Activated gamma-delta T cell (primary cell): ENCODE data around the gene DNM3.

Source experiments
- DNase-seq: peaks from one replicate; lab custom pipeline; 2025; lab: John Stamatoyannopoulos, UW

Gene DNM3

DNA sequence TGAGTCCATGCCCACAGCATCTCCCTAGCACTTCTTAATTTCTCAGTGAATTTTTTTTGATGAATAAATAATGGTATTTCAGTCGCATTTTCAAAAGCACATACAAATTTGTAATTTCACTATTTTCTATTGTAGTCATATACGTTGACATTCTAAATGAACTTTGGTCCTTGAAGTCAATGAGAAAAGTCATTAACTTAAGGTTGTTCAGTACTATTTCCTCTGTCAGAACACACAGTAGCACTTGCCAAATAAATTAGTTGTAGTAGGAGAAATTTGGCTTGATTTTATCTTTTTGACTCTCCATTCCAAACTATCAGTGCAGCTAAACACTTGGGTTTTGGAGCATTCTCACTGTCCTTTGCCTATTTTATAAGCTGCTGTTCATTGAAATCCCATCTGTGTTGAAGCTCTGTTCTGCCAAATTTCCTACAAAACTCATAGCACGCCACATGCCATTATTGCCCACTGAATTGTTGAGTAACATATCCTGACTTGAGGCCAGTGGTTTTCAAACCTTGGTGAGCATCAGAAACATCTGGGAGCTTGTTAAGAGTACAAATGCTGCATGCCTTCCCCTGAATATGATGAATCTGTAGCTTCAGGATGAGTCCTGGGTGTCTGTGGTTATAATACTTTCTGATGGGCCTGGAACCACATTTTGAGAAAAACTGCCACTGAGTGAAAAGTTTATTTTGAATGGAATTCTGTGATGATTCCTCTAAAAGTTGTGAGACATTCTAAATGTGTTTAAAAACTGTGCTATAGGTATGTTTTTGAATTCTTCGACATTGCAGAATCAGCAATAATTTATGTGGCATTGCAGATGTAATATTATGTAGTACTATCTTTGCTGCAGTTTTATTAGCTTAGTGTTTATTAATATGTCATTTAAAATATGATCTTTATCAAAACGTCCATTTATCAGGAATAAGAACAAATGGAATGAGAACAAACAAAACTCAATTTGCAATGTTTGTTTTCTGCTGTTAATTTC lies 78.9 kb downstream of the DNM3 start:
- no peak for DNase-seq

DNA sequence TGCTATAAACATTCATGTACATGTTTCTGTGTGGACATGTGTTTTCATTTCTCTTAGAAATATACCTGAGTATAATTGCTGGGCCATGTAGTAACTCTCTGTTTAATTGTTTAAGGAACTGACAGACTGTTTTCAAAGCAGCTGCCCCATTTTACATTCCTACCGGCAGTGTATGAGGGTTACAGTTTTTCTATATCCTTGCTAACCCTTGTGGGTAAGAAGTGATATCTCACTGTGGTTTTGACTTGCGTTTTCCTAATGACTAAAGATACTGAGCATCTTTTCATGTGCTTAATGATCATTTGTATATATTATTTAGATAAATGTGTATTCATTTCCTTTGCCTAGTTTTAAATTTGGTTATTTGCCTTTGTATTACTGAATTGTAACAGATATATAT lies 81.7 kb downstream of the DNM3 start:
- no peak for DNase-seq

GRCh38 chr1:171929121-171929520 lies 87.8 kb downstream of the DNM3 start:
- DNase-seq, result no peak

GRCh38 chr1:171931752-171932151 lies 90.5 kb downstream of the DNM3 start:
- no peak for DNase-seq

- DNase-seq, result no peak
Measured at GRCh38 chr1:171934664-171935063, 93.4 kb downstream of the DNM3 start.

DNA sequence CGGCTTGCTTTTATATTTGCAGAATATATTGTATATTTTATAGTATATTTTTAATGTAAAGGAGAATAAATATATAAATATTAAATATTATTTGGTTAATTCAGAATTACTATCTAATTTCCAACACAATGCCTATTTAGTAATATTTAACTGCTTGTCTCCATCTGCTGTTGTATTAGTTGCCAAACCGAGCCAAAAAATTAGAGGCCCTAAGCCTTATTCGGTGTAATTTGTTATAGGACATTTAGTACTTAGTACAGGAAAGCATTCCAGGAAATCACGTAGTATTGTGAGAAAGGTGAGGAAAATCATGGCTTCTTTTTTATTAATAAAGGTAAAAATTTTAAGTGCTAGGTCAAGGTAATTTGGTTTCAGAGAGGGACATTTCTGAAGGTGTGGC lies 93.8 kb downstream of the DNM3 start:
- DNase-seq, result no peak

GRCh38 chr1:171935664-171936063 lies 94.4 kb downstream of the DNM3 start:
- DNase-seq, result no peak

GRCh38 chr1:171937938-171938337 lies 96.6 kb downstream of the DNM3 start:
- no peak for DNase-seq

DNA sequence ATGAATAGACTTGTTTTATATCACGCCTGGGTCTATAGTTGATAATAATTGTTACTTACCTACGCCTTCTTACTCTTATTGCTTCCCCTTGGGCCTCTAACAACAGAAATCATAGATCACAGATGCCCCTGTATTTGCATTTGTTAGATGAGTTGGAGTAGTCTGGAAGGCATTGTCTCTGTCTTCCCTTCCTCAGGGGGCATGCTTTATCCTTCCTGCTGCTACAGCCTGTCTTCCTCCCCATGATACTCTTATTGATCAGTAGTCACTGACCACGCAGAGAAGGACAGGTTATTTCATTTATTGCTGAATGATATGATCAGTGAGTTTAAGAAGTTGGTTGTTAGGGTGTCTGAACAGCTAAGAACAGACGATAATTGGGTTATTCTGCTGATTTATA lies 98.4 kb downstream of the DNM3 start:
- DNase-seq, result no peak

GRCh38 chr1:171940368-171940767 lies 99.1 kb downstream of the DNM3 start:
- no peak for DNase-seq

DNA sequence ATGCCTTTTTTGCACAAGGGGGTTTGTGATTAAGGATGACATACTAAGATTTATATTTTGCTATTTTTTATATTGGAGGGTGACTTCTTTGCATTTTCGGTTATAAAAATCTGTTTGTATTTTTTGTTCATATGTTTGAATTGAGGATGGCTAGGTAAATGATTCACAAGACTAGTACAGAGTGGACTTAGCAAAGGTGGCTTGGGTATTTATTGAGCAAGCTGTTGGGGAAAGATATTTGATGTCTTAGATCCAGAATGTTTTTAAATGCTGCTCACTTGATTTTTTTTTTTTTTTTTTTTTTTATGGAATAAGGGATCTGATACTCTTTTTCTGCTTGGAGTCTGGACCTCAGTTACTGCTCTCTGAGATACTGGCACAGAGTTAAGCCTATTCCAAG lies 100.6 kb downstream of the DNM3 start:
- no peak for DNase-seq

- DNase-seq, result no peak
Measured at GRCh38 chr1:171943973-171944561, 102.8 kb downstream of the DNM3 start.

- DNase-seq, result no peak
Measured at GRCh38 chr1:171948511-171948910, 107.2 kb downstream of the DNM3 start.

DNA sequence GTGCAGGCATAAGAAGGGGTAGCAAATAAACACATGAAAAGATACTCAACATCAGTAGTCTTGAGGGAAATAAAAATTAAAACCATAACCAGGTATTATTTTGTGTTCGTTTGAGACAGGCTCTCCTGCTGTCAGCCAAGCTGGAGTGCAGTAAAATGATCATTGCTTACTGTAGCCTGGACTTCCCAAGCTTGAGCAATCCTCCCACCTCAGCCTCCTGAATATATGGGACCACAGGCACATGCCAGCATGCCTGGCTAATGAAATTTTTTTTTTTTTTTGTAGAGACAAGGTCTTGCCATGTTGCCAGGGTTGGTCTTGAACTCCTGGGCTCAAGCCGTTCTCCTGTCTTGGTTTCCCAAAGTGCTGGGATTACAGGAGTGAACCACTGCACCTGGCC lies 108.0 kb downstream of the DNM3 start:
- DNase-seq, result no peak

DNA sequence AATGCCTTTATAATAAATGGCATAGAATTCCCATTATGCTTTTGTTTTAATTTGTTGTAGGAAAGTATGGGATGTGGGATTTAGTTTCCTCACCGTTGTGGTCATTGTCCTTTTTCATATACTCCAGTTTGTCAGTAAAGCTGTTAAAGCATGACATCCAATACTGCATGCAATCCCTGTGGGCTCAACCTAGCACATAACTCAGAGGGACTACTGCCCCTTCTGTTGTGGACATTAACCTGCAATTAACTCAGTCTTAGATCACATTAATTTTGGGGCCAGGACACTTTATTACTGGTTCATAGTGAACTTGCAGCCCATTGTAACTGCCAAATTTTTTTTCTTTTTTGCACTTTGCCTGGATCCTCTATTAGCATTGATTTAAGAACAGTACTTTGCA lies 112.5 kb downstream of the DNM3 start:
- DNase-seq, result no peak

- DNase-seq, result no peak
Measured at GRCh38 chr1:171954361-171954760, 113.1 kb downstream of the DNM3 start.

- no peak for DNase-seq
Measured at GRCh38 chr1:171961861-171962260, 120.6 kb downstream of the DNM3 start.

GRCh38 chr1:171963762-171964161 lies 122.5 kb downstream of the DNM3 start:
- DNase-seq, result no peak

DNA sequence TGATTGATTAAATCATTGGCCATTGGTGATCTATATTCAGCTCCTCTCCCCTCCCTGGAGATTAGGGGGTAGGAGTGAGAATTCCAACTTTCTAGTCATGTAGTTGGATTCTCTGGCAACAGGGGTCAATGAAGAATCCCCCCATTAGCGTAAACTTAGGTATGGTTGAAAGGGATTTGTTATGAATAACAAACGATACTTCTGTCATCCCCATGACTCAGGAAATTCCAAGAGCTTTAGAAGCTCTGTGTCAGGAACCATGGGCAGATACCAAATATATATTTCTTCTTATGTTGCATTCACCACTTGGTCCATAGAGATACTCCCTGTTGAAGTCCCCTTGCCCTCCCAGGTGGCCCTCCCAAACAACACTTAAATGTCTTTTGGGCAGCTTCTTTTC lies 124.5 kb downstream of the DNM3 start:
- no peak for DNase-seq

DNA sequence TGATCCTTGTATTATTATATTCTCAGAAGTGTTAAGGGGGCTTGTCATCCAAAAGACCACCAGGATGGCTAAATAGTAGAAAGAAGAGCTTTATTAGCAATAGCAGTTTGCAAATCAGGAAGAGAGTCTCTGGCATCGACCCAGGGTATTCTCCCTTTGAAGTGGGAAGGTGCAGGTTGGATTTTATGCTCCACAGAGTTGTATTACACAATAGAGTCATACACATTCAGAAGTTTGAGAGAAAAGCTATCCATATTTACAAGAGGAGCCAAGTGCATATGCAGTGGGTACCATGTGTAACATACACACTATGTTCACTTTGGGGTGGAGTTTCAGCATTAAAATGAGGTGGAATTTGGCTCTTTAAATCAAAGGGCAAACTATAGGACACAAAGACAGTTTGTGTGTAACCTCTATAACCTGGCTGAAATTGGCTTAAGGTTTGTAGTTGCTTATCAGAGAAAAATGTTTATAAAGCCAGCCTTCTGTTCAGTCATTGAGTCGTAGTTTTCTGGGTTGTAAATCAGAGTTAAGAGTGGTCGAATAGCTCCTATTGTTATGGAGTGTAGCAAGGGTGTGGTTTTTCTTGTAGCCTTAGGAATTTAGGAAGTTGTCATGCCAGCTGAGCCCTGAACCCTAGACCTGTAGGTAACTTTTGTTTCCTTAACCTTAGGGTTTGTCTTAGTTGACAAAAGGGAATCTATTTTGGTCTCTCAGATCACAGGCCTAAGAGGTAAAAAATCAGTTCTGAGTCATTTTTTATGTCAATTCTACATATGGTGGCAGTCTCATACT lies 125.3 kb downstream of the DNM3 start:
- DNase-seq, result no peak

GRCh38 chr1:171969226-171969625 lies 127.9 kb downstream of the DNM3 start:
- no peak for DNase-seq

GRCh38 chr1:171969813-171970212 lies 128.5 kb downstream of the DNM3 start:
- no peak for DNase-seq

DNA sequence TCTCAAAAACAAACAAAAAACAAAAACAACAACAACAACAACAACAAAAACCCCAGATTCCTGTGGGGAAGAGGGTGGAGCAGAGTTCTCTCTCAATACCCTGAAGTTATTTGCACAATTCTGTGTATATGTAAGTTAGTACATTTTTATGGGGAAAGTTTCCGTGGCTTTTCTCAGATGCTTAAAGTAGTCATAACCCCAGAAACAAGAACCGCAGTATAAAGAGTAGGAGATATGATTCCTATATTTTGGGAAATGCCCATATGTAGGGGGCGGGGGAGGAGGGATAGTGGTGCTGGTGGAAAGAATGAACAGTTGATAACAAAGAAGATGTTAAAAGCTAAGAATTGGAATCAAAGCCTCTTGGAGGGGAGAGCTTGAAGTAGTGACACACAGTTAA lies 131.5 kb downstream of the DNM3 start:
- DNase-seq, result no peak
